ENCODE results near the gene GMFB. TPM values are rescaled to one million over a fixed set of nuclear protein-coding genes. Genes with fewer than 3 reads are reported as not detected.

GMFB gene
- polyA plus RNA-seq, 1 donor from 2014 or later = 208 TPM

GRCh38 chr14:54509546-54510501 lies 21.0 kb upstream of the GMFB start, which contains the start of gene CGRRF1:
CGRRF1 (plus strand) TSS chr14:54509906; CDS start chr14:54509960, 54 bp downstream.
- Histone ChIP-seq H3K79me2 (replicated peaks; ENCODE audit: insufficient read depth, low read length) (peaks cover 26% of the 10 kb centered on the region), H3K36me3 (ENCODE audit: insufficient read depth, low read length) (no peaks in the 10 kb centered on the region), H3K27ac (ENCODE audit: low read length) (peak within 1 kb of the TSS; percentile 55), H3K9me3 (ENCODE audit: low read length) (no peaks in the 10 kb centered on the region), H3K4me3 (ENCODE audit: low read length) (peak within 1 kb of the TSS; percentile 97), H3K27me3 (ENCODE audit: insufficient read depth, low read depth, low read length) (no peaks in the 10 kb centered on the region), H3K4me2 (ENCODE audit: low read length) (peak within 1 kb of the TSS; percentile 67), H3K9me2 (ENCODE audit: insufficient read depth, low read length) (no peaks in the 10 kb centered on the region), H2AFZ (ENCODE audit: low read depth, low read length) (peak within 1 kb of the TSS; percentile 85), H3K9ac (ENCODE audit: low read length) (peak within 1 kb of the TSS; percentile 74), H4K20me1 (ENCODE audit: insufficient read depth) (no peaks in the 10 kb centered on the region), H3F3A (ENCODE audit: insufficient read depth, low read length, poor library complexity, severe bottlenecking) (no peaks in the 10 kb centered on the region)
- TF ChIP-seq SMC3 (conservative IDR thresholded peaks at IDR 0.05; ENCODE audit: poor library complexity) (peak; percentile 47), REST (IDR thresholded peaks at IDR 0.05; ENCODE audit: borderline replicate concordance) (peak; percentile 38), EZH2 (IDR thresholded peaks at IDR 0.05; ENCODE audit: borderline replicate concordance, insufficient read depth, low read length, poor library complexity, severe bottlenecking) (no peak), POLR2AphosphoS5 (IDR thresholded peaks at IDR 0.05) (peak; percentile 4), RAD21 (conservative IDR thresholded peaks at IDR 0.05) (no peak), TAF1 (IDR thresholded peaks at IDR 0.05; ENCODE audit: low read depth) (no peak), EP300 (conservative IDR thresholded peaks at IDR 0.05; ENCODE audit: poor library complexity, severe bottlenecking) (peak; percentile 7), MXI1 (conservative IDR thresholded peaks at IDR 0.05; ENCODE audit: poor library complexity, severe bottlenecking) (peak; percentile 44), CTCF (IDR thresholded peaks at IDR 0.05; ENCODE audit: poor library complexity, severe bottlenecking) (peak; percentile 76)

GRCh38 chr14:54503486-54503885 lies 14.7 kb upstream of the GMFB start:
- no peak overlapping the region for H2AFZ ChIP-seq (ENCODE audit: low read depth, low read length)
- no peak overlapping the region for H3K4me3 ChIP-seq (ENCODE audit: low read length)
- H3K9ac ChIP-seq (ENCODE audit: low read length) = no peak overlapping the region

More at GRCh38 chr14:54503486-54503885, 14.7 kb upstream of the GMFB start:
- H3K9me2 ChIP-seq (ENCODE audit: insufficient read depth, low read length) = no peaks in the 10 kb centered on the region
- no peaks in the 10 kb centered on the region for H3K27me3 ChIP-seq (ENCODE audit: insufficient read depth, low read depth, low read length)
- H3K79me2 ChIP-seq (replicated peaks; ENCODE audit: insufficient read depth, low read length) = no peaks in the 10 kb centered on the region
- H3K27ac ChIP-seq (ENCODE audit: low read length) = no peak overlapping the region
- H3K4me2 ChIP-seq (ENCODE audit: low read length) = no peak overlapping the region
- H4K20me1 ChIP-seq (ENCODE audit: insufficient read depth) = no peaks in the 10 kb centered on the region
- no peaks in the 10 kb centered on the region for H3F3A ChIP-seq (ENCODE audit: insufficient read depth, low read length, poor library complexity, severe bottlenecking)
- TF ChIP-seq RAD21 (conservative IDR thresholded peaks at IDR 0.05) (no peak), TAF1 (IDR thresholded peaks at IDR 0.05; ENCODE audit: low read depth) (no peak), POLR2AphosphoS5 (IDR thresholded peaks at IDR 0.05) (no peak), SMC3 (conservative IDR thresholded peaks at IDR 0.05; ENCODE audit: poor library complexity) (no peak), EZH2 (IDR thresholded peaks at IDR 0.05; ENCODE audit: borderline replicate concordance, insufficient read depth, low read length, poor library complexity, severe bottlenecking) (no peak), EP300 (conservative IDR thresholded peaks at IDR 0.05; ENCODE audit: poor library complexity, severe bottlenecking) (no peak), MXI1 (conservative IDR thresholded peaks at IDR 0.05; ENCODE audit: poor library complexity, severe bottlenecking) (no peak), CTCF (IDR thresholded peaks at IDR 0.05; ENCODE audit: poor library complexity, severe bottlenecking) (no peak), REST (IDR thresholded peaks at IDR 0.05; ENCODE audit: borderline replicate concordance) (no peak)
- no peaks in the 10 kb centered on the region for H3K9me3 ChIP-seq (ENCODE audit: low read length)
- no peaks in the 10 kb centered on the region for H3K36me3 ChIP-seq (ENCODE audit: insufficient read depth, low read length)

Measured in neural cell (in vitro differentiated cells).